ENCODE data around the gene MSH3.

MSH3 gene

GRCh38 chr5:80854583-80854982, 200.1 kb downstream of the MSH3 start:
- TF ChIP-seq CTCF (IDR thresholded peaks at IDR 0.05; ENCODE audit: borderline replicate concordance, insufficient read depth, low read depth, low read length): no peak
- H3K4me3 ChIP-seq (ENCODE audit: low read depth, low read length): no peak overlapping the region

GRCh38 chr5:80860924-80861613, 206.6 kb downstream of the MSH3 start:
- H3K4me3 ChIP-seq (ENCODE audit: low read depth, low read length): no peak overlapping the region
- TF ChIP-seq CTCF (IDR thresholded peaks at IDR 0.05; ENCODE audit: borderline replicate concordance, insufficient read depth, low read depth, low read length): no peak

GRCh38 chr5:80863708-80864107, 209.3 kb downstream of the MSH3 start:
- TF ChIP-seq CTCF (IDR thresholded peaks at IDR 0.05; ENCODE audit: borderline replicate concordance, insufficient read depth, low read depth, low read length): no peak
- H3K4me3 ChIP-seq (ENCODE audit: low read depth, low read length): no peak overlapping the region

GRCh38 chr5:80864109-80864508, 209.7 kb downstream of the MSH3 start:
- no peak for TF ChIP-seq CTCF (IDR thresholded peaks at IDR 0.05; ENCODE audit: borderline replicate concordance, insufficient read depth, low read depth, low read length)
- H3K4me3 ChIP-seq (ENCODE audit: low read depth, low read length): no peak overlapping the region

- no peak overlapping the region for H3K4me3 ChIP-seq (ENCODE audit: low read depth, low read length)
- no peak for TF ChIP-seq CTCF (IDR thresholded peaks at IDR 0.05; ENCODE audit: borderline replicate concordance, insufficient read depth, low read depth, low read length)
These were observed 210.4 kb downstream of the MSH3 start for GRCh38 chr5:80864706-80865435.

- no peak overlapping the region for H3K4me3 ChIP-seq (ENCODE audit: low read depth, low read length)
- no peak for TF ChIP-seq CTCF (IDR thresholded peaks at IDR 0.05; ENCODE audit: borderline replicate concordance, insufficient read depth, low read depth, low read length)
These were observed 211.1 kb downstream of the MSH3 start for GRCh38 chr5:80865551-80865950.

GRCh38 chr5:80866371-80866770, 211.9 kb downstream of the MSH3 start:
- TF ChIP-seq CTCF (IDR thresholded peaks at IDR 0.05; ENCODE audit: borderline replicate concordance, insufficient read depth, low read depth, low read length): no peak
- no peak overlapping the region for H3K4me3 ChIP-seq (ENCODE audit: low read depth, low read length)

Measured in GM12875 (cell line).